ENCODE measurements around the gene COMMD2.

The COMMD2 gene

DNA sequence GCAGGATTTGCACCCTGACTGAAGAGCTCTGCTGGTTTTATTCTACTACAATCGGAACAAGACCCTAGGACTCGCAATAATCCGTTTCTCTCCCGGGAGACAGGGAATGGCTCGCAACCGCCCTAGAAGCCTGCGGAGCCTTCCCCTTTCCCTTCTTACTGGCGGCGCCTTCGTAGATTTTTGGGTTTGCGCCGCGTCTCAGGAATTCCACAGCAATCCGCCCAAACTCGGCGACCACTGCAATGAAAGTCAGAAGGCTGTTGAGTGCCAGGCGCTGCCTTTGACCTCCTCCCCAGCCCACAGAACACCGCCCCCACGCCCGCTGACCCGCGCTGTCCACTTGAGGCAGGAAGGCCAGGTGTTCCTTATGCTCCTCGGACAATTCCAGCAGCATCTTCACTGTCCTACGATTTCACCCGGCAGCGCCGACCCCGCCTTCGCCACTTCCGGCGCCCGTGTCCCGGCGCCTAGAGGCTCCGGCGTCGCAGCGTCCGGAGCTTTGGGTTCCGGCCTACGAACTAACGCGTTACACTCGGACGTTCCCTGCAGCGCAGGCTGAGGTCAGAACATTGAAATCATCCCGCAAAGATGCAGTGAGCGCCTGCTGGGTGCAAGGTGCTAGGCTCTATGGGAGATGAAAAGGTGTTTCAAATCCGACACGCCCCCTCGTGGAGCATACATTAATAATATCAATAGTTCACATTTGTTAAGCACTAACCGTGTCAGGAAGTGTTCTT lies at the start of gene COMMD2:
Gene COMMD2, minus strand, starts transcription at position 439 of the 737 bp plus-strand sequence. Its CDS starts 45 bp downstream, at position 394.
- no peak for FAIRE-seq

- FAIRE-seq: no peak
These were observed 49.4 kb upstream of the COMMD2 start for GRCh38 chr3:149801639-149802038.

GRCh38 chr3:149801195-149801594 lies 48.9 kb upstream of the COMMD2 start:
- FAIRE-seq: no peak

DNA sequence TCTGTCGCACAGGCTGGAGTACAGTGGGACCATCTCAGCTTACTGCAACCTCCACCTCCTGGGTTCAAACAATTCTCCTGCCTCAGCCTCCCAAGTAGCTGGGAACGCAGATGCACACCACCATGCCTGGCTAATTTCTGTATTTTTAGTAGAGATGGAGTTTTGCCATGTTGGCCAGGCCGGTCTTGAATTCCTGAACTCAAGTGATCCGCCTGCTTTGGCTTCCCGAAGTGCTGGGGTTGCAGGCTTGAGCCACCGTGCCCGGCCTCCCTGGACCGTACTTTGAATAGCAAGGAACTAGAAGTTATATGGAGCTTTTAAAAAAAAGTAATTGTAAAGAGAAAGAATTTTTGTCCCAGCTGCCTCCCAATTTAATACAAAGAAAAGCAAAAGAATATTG lies 48.4 kb upstream of the COMMD2 start:
- FAIRE-seq: no peak

- no peak for FAIRE-seq
These were observed 43.7 kb upstream of the COMMD2 start for GRCh38 chr3:149796026-149796425.

- no peak for FAIRE-seq
These were observed 40.4 kb upstream of the COMMD2 start, which contains the start of gene ANKUB1 for GRCh38 chr3:149792452-149793270. TSS of gene ANKUB1 (minus strand) at chr3:149792554. CDS start at chr3:149792366, 188 bp downstream.

DNA sequence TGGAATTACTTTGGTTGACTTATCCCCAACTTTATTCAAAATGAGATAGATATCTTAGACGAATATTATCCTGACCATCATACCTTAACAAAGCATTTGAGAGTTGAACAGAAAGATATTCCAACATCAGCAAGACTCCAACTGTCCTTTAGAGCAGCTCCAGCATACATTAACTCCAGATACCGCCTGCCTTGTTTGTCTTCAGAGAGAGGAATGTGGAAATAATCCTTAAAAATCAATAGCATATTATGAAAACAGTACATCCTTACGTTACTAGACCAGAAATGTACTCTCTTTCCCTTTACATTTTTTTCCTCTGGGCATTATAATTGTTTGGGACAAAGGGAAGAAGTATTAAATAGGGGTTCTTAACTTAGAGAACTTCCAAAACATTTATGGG lies 38.4 kb upstream of the COMMD2 start:
- no peak for FAIRE-seq

DNA sequence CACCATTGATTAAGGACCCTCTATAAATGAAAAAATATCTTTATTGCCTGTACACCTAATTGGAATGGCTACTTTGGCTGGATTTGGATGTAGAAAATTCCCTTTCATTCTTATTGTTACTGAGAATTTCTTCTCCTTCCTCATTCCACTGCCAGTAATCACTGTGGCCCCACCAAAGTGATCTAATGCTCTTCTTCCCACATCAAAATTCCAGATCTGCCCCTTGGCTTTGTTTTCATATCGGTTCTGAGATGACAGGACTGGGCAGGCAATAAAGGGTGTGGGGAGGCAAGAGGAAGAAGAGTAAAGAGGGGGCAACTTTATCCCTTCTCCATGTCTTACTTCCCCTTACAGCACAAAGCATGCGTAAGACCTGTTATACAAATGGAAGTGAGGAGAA lies 38.0 kb upstream of the COMMD2 start:
- no peak for FAIRE-seq

- no peak for FAIRE-seq
These were observed 31.9 kb upstream of the COMMD2 start for GRCh38 chr3:149784064-149784704.

DNA sequence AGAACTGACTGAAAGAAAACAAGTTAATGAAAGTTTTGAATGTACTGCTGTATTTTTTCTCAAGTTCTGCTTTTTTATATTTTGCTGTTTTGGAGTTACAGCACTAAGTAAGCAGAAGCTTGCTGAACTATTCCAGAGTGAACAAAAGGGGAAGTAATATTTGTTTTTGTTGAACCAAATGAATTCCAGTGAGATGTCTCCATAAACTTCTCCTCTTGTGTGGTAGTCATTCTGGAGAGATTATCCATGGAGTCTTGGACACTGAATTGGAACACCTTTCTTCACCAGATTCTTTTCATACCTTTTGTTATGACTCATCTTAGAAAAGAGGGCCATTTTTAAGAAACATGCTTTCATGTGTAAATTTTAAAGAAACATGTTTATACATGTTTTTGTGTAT lies 31.3 kb upstream of the COMMD2 start:
- FAIRE-seq: no peak

DNA sequence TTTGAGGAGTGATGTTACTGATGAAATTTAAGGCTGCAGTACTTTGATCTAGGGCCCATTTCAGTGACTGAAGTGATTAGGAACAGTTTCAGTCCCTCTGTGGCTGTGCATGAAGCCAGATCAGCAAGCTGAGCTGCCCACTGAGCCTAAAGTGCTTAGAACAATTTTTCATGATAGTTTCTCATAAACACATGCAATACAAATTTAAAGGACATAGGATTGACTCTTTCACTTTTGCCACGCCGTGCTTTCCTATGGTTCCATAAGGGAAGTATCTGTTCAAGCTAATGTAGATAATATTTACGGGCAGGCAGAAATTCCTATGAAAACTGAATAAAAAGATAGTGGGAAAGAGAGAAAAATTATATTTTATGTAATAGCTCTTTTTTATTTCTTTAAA lies 29.5 kb upstream of the COMMD2 start:
- FAIRE-seq: no peak

- no peak for FAIRE-seq
These were observed 28.9 kb upstream of the COMMD2 start for GRCh38 chr3:149781211-149781610.

- no peak for FAIRE-seq
These were observed 25.3 kb upstream of the COMMD2 start for GRCh38 chr3:149777414-149778214.

DNA sequence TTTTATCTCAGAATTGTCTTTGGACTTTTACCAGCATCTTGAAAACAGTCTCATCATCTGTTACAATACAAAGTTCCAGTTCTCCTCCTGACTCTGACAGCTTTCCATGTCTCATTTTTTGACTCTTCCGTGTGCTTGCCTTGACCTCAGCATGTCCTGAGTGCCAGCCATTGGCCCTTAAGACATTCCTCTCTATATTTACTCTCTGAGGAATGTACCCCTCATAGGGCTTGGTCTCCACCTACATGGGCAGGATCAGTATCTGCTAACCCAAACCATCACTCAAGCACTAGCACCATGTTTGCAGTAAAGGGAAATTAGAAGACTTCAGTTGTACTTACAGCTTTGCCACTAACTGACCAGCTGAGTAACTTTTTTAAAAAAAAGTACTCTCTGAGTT lies 23.9 kb upstream of the COMMD2 start:
- FAIRE-seq: no peak

- no peak for FAIRE-seq
These were observed 20.6 kb upstream of the COMMD2 start for GRCh38 chr3:149772861-149773260.

DNA sequence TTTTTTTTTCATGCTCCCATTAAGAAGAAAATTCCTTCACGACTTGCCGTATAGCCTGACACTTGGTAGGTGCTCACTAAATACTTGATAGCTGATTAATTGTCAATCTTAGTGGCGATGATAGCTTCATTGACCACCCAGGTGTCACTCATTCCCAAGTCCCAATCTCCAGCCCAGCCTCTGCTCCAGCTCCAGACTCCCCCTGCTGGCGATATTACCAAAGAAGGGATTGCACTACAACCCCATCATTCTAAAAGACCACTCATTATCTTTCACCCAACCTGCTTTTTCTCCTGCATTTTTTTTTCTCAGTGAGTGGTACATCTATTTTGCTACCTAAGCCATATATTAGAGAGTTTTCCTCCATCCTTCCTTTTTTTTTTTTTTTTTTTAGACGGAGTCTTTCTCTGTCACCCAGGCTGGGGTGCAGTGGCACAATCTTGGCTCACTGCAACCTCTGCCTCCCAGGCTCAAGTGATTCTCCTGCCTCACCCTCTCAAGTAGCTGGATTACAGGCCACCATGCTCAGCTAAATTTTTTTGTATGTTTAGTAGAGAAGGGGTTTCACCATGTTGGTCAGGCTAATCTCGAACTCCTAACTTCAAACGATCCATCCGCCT lies 19.5 kb upstream of the COMMD2 start:
- FAIRE-seq: no peak

DNA sequence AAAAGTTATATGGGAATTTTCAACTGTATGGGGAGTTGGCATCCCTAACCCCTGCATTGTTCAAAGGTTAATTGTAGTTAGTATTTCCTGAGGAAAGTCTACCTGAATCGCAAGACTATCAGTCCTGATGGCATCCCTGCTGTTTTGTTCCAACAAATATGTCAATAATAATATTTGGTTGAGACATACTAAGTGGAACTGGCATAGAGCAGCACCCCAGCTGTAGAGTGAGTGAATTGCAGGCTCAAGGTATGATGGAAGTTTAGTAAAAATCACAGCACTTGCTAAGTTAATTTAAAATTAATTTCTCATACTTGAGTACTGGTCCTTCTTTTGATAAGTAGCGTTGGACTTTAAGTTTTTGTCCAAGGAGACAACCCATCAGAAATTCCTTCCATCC lies 18.0 kb upstream of the COMMD2 start:
- no peak for FAIRE-seq

- no peak for FAIRE-seq
These were observed 16.4 kb upstream of the COMMD2 start for GRCh38 chr3:149768704-149769103.

- FAIRE-seq: no peak
These were observed 15.4 kb upstream of the COMMD2 start for GRCh38 chr3:149767720-149768119.

GRCh38 chr3:149765762-149766334 lies 13.6 kb upstream of the COMMD2 start:
- FAIRE-seq: no peak

DNA sequence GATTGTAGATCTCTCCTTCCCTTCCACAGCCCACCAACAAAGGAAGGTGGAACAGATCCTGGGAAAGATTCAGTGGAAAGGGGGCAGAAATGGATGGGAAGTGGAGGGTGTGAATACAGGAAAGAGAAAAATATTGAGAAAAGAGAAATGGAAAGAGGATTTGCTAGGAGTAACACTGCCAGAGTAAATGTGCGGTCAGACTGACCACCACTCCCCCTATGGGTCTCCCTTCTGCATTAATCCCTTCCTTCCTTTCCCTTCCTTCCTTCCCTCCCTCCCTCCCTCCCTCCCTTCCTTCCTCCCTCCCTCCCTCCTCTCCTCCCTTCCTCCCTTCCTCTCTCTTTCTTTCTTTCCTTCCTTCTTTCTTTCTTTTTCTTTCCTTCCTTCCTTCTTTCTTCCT lies 12.0 kb upstream of the COMMD2 start:
- FAIRE-seq: no peak

Data from colon (tissue), 2 donors.